Liver (tissue), 3 donors: ENCODE data around the gene KRTAP10-7.

Source experiments
- TAF1 ChIP-seq: conservative IDR thresholded peaks from 2 replicates; pipeline ENCODE4 v1.6.1; 2016; ENCODE audit warnings: antibody characterized with exemption, mild to moderate bottlenecking
- YY1 ChIP-seq: IDR thresholded peaks from 2 replicates; pipeline ENCODE4 v1.6.1; 2016; ENCODE audit warnings: antibody characterized with exemption, mild to moderate bottlenecking
- TF ChIP-seq, protein P1 (sequence below): fragments of 150-350 bp; IDR thresholded peaks from 2 replicates; pipeline ENCODE4 v1.5.1; 2017; ENCODE audit warnings: improper control_type of control experiment, low read depth, low read length; ENCODE audit not compliant: missing input control
- TF ChIP-seq, protein P2 (sequence below): IDR thresholded peaks from 2 replicates; pipeline ENCODE4 v1.6.1; 2016; ENCODE audit warnings: antibody characterized with exemption
- TF ChIP-seq, protein P3 (sequence below): IDR thresholded peaks from 2 replicates; pipeline ENCODE4 v1.6.1; 2016; ENCODE audit warnings: antibody characterized with exemption
- TF ChIP-seq, protein P4 (sequence below): IDR thresholded peaks from 2 replicates; pipeline ENCODE4 v1.6.1; 2016; ENCODE audit warnings: antibody characterized with exemption
- donor health status: healthy.
- donor health status: healthy.

DNA sequence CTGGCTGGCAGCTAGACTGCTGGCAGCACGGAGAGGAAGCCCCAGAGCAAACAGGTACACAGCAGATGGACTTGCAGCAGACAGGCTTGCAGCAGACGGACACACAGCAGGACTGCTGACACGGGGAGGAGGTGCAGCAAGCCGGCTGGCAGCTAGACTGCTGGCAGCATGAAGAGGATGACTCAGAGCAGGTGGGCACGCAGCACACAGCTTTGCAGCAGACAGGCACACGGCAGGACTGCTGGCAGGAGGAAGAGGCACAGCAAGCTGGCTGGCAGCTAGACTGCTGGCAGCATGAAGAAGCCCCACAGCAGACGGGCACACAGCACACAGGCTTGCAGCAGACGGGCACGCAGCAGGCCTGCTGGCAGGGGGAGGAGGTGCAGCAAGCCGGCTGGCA is 49.6 kb upstream of the KRTAP10-7 start:
- TF ChIP-seq, protein P1, sequence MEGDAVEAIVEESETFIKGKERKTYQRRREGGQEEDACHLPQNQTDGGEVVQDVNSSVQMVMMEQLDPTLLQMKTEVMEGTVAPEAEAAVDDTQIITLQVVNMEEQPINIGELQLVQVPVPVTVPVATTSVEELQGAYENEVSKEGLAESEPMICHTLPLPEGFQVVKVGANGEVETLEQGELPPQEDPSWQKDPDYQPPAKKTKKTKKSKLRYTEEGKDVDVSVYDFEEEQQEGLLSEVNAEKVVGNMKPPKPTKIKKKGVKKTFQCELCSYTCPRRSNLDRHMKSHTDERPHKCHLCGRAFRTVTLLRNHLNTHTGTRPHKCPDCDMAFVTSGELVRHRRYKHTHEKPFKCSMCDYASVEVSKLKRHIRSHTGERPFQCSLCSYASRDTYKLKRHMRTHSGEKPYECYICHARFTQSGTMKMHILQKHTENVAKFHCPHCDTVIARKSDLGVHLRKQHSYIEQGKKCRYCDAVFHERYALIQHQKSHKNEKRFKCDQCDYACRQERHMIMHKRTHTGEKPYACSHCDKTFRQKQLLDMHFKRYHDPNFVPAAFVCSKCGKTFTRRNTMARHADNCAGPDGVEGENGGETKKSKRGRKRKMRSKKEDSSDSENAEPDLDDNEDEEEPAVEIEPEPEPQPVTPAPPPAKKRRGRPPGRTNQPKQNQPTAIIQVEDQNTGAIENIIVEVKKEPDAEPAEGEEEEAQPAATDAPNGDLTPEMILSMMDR = no peak
- TF ChIP-seq TAF1 (no peak), YY1 (no peak)
- TF ChIP-seq, protein P2, sequence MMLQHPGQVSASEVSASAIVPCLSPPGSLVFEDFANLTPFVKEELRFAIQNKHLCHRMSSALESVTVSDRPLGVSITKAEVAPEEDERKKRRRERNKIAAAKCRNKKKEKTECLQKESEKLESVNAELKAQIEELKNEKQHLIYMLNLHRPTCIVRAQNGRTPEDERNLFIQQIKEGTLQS = no peak
- TF ChIP-seq, protein P3, sequence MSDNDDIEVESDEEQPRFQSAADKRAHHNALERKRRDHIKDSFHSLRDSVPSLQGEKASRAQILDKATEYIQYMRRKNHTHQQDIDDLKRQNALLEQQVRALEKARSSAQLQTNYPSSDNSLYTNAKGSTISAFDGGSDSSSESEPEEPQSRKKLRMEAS = no peak
- TF ChIP-seq, protein P4, sequence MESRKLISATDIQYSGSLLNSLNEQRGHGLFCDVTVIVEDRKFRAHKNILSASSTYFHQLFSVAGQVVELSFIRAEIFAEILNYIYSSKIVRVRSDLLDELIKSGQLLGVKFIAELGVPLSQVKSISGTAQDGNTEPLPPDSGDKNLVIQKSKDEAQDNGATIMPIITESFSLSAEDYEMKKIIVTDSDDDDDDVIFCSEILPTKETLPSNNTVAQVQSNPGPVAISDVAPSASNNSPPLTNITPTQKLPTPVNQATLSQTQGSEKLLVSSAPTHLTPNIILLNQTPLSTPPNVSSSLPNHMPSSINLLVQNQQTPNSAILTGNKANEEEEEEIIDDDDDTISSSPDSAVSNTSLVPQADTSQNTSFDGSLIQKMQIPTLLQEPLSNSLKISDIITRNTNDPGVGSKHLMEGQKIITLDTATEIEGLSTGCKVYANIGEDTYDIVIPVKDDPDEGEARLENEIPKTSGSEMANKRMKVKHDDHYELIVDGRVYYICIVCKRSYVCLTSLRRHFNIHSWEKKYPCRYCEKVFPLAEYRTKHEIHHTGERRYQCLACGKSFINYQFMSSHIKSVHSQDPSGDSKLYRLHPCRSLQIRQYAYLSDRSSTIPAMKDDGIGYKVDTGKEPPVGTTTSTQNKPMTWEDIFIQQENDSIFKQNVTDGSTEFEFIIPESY = no peak
